GM12801 (cell line): ENCODE measurements around the gene JAK3.

Experiments
- CTCF ChIP-seq: IDR thresholded peaks from one replicate; pipeline ENCODE4 v1.5.1; 2011; ENCODE audit warnings: control low read depth; ENCODE audit not compliant: insufficient read length; ENCODE audit errors: extremely low read depth

Gene JAK3

GRCh38 chr19:17803264-17803896, 44.4 kb downstream of the JAK3 start:
- TF ChIP-seq CTCF = no peak

- no peak for TF ChIP-seq CTCF
These were observed 45.5 kb downstream of the JAK3 start for GRCh38 chr19:17802137-17802858.

- no peak for TF ChIP-seq CTCF
These were observed 50.2 kb downstream of the JAK3 start for GRCh38 chr19:17797424-17798201.

GRCh38 chr19:17796838-17797423, 50.9 kb downstream of the JAK3 start:
- TF ChIP-seq CTCF = no peak

- no peak for TF ChIP-seq CTCF
These were observed 51.6 kb downstream of the JAK3 start for GRCh38 chr19:17796013-17796837.

GRCh38 chr19:17795495-17795856, 52.3 kb downstream of the JAK3 start:
- TF ChIP-seq CTCF = no peak
